HG03565 (cell line): ENCODE measurements around the gene GANAB.
"Not testable (repeated sequence)": the region's sequence is repeated elsewhere in the genome, so short reads cannot be mapped to it uniquely, and the experiment has no call there.

Experiments used
- ATAC-seq: cut with Tn5 transposase; IDR thresholded peaks from one replicate; pipeline ENCODE4 v1.9.1; 2021; ENCODE audit warnings: mild to moderate bottlenecking, moderate library complexity; ENCODE audit not compliant: unreplicated experiment

Gene GANAB

GRCh38 chr11:62603072-62603408, 43.4 kb downstream of the GANAB start:
- ATAC-seq: no peak

- no peak for ATAC-seq
Measured at GRCh38 chr11:62602141-62603071, 44.0 kb downstream of the GANAB start.

GRCh38 chr11:62601372-62602140, 44.9 kb downstream of the GANAB start, which contains the start of gene MTA2:
TSS of gene MTA2 (minus strand) at chr11:62601865. CDS start at chr11:62601450, 415 bp downstream.
- ATAC-seq: peak; percentile 64

GRCh38 chr11:62601122-62601371, 45.4 kb downstream of the GANAB start:
- no peak for ATAC-seq

- no peak for ATAC-seq
Measured at GRCh38 chr11:62600367-62601121, 45.9 kb downstream of the GANAB start.

GRCh38 chr11:62599901-62600300, 46.5 kb downstream of the GANAB start:
- ATAC-seq: no peak

- peak; percentile 25 for ATAC-seq
Measured at GRCh38 chr11:62599069-62599696, 47.2 kb downstream of the GANAB start.

- ATAC-seq: no peak
Measured at GRCh38 chr11:62595124-62595523, 51.3 kb downstream of the GANAB start.

- no peak for ATAC-seq
Measured at GRCh38 chr11:62593434-62594044, 52.9 kb downstream of the GANAB start.

GRCh38 chr11:62592989-62593421, 53.4 kb downstream of the GANAB start:
- no peak for ATAC-seq

- ATAC-seq: no peak
Measured at GRCh38 chr11:62592146-62592815, 54.1 kb downstream of the GANAB start.

- peak; percentile 74 for ATAC-seq
Measured at GRCh38 chr11:62591448-62592145, 54.8 kb downstream of the GANAB start, which contains the start of gene TUT1. TSS of gene TUT1 (minus strand) at chr11:62591523. CDS start at chr11:62591485, 38 bp downstream.

- no peak for ATAC-seq
Measured at GRCh38 chr11:62588966-62589637, 57.3 kb downstream of the GANAB start.

- not testable (repeated sequence) for ATAC-seq
Measured at GRCh38 chr11:62585356-62585755, 61.1 kb downstream of the GANAB start.

- not testable (repeated sequence) for ATAC-seq
Measured at GRCh38 chr11:62581735-62582134, 64.7 kb downstream of the GANAB start.

- ATAC-seq: no peak
Measured at GRCh38 chr11:62580959-62581715, 65.3 kb downstream of the GANAB start.

GRCh38 chr11:62579252-62579651, 67.2 kb downstream of the GANAB start:
- ATAC-seq: no peak

GRCh38 chr11:62578541-62578940, 67.9 kb downstream of the GANAB start:
- ATAC-seq: no peak
